HepG2 (cell line): ENCODE results near the gene NFRKB. TPM values are rescaled to one million over a fixed set of nuclear protein-coding genes. Genes with fewer than 3 reads are reported as not detected.

Experiments used
- ATAC-seq: fragments of 200-7000 bp; cut with Tn5 transposase; 3 replicates; pipeline ENCODE4 v1.9.1; 2020; ENCODE audit warnings: mild to moderate bottlenecking, moderate library complexity
- BruUV-seq: library from RNA; stranded (reverse); fragments of 400-500 nt; replicated peaks from 2 replicates; lab custom pipeline; 2021; lab: Mats Ljungman, UMichigan
- CTCF ChIA-PET: fragments of 300-600 bp; formaldehyde crosslinking; extraction: SDS; loops from one replicate; lab custom pipeline; 2021; ENCODE audit warnings: low total read pairs, inconsistent platforms, low intra/inter-chr PET ratio; lab: Yijun Ruan, JAX
- POLR2A ChIA-PET: fragments of 350-600 bp; sonication (Branson Sonifier 250); formaldehyde crosslinking; loops from one replicate; lab custom pipeline; 2020; ENCODE audit warnings: antibody characterized with exemption, inconsistent platforms; lab: Yijun Ruan, JAX
- DNase-seq: peaks from one replicate; pipeline ENCODE4 v3.0.0-alpha.2; 2015; ENCODE audit warnings: low spot score
- FAIRE-seq: peaks from 3 replicates; lab custom pipeline; 2011; peaks lifted over from hg19 to GRCh38; lab: Jason Lieb, UNC
- H2AFZ ChIP-seq: one replicate; pipeline ENCODE4 v1.6.1; 2011; ENCODE audit warnings: low read length, inconsistent platforms
- H3K27ac ChIP-seq: fragments of 300-600 bp; 3 replicates; pipeline ENCODE4 v1.8.0; 2011; ENCODE audit warnings: mixed run types, mild to moderate bottlenecking, mixed read lengths, low read length, inconsistent platforms; ENCODE audit not compliant: insufficient read depth; ENCODE audit errors: extremely low read length
- H3K27me3 ChIP-seq, 2 experiments: fragments of 200-600 bp in 1 of 2; 2 replicates in 1 of 2; 3 replicates in 1 of 2; pipeline versions ENCODE4 v1.6.0 to v1.8.0; 2011; ENCODE audit warnings: low read length in 2 of 2, mild to moderate bottlenecking in 2 of 2, moderate library complexity in 2 of 2, inconsistent platforms in 1 of 2; ENCODE audit not compliant: insufficient read depth in 2 of 2, control insufficient read depth in 1 of 2
- H3K36me3 ChIP-seq, 2 experiments: fragments of 200-600 bp in 1 of 2; replicated peaks in 1 of 2; 2 replicates in 1 of 2; 3 replicates in 1 of 2; pipeline versions ENCODE4 v1.5.1 to v1.8.0; 2011; ENCODE audit warnings: low read length in 2 of 2, inconsistent platforms in 1 of 2; ENCODE audit not compliant: insufficient read depth in 2 of 2, control insufficient read depth in 1 of 2
- H3K4me1 ChIP-seq: 2 replicates; pipeline ENCODE4 v1.5.1; 2012; ENCODE audit warnings: low read length, inconsistent platforms; ENCODE audit not compliant: insufficient read depth
- H3K4me2 ChIP-seq: 2 replicates; pipeline ENCODE4 v1.6.0; 2011; ENCODE audit warnings: low read depth, low read length, inconsistent platforms
- H3K4me3 ChIP-seq, 3 experiments: fragments of 200-600 bp in 1 of 3; sonication (generic), shearing (Covaris generic) in 1 of 3; replicated peaks in 1 of 3; 2 replicates each; pipeline ENCODE4 v1.5.1; 2011 to 2016; ENCODE audit warnings: low read length in 3 of 3, inconsistent platforms in 2 of 3, low read depth in 2 of 3, mild to moderate bottlenecking in 2 of 3, control low read depth in 1 of 3, mixed read lengths in 1 of 3; ENCODE audit not compliant: insufficient read depth in 1 of 3
- H3K79me2 ChIP-seq: one replicate; pipeline ENCODE4 v1.6.1; 2011; ENCODE audit warnings: low read length, inconsistent platforms; ENCODE audit not compliant: insufficient read depth
- H3K9ac ChIP-seq: 2 replicates; pipeline ENCODE4 v1.6.0; 2011; ENCODE audit warnings: mild to moderate bottlenecking, low read depth, low read length, inconsistent platforms; ENCODE audit not compliant: insufficient read depth
- H3K9me3 ChIP-seq: 2 replicates; pipeline ENCODE4 v1.5.1; 2012; ENCODE audit warnings: mild to moderate bottlenecking, low read length
- H4K20me1 ChIP-seq: 2 replicates; pipeline ENCODE4 v1.6.0; 2011; ENCODE audit warnings: inconsistent platforms, mild to moderate bottlenecking, low read length, moderate library complexity; ENCODE audit not compliant: insufficient read depth
- CEBPB ChIP-seq: IDR thresholded peaks from 2 replicates; pipeline ENCODE4 v1.6.1; 2011; ENCODE audit warnings: low read depth, low read length, improper control_type of control experiment, borderline replicate concordance
- FOSL2 ChIP-seq: sonication (generic); formaldehyde crosslinking; IDR thresholded peaks from 2 replicates; pipeline ENCODE4 v1.4.0; 2020; ENCODE audit warnings: missing genetic modification reagents
- MXD4 ChIP-seq: IDR thresholded peaks from 2 replicates; pipeline ENCODE4 v1.6.1; 2016; ENCODE audit warnings: mild to moderate bottlenecking, missing biosample characterization, missing genetic modification reagents
- TCF12 ChIP-seq, 2 experiments: fragments of 450-650 bp in 1 of 2; sonication (generic) in 1 of 2; formaldehyde crosslinking in 1 of 2; IDR thresholded peaks; 2 replicates each; pipeline versions ENCODE4 v1.6.1 to v1.8.0; 2017 to 2022; ENCODE audit warnings: antibody characterized with exemption in 1 of 2, mild to moderate bottlenecking in 1 of 2, missing genetic modification reagents in 1 of 2, moderate library complexity in 1 of 2
- ZNF460 ChIP-seq: sonication (generic); formaldehyde crosslinking; IDR thresholded peaks from 2 replicates; pipeline ENCODE4 v1.5.1; 2020; ENCODE audit warnings: missing genetic modification reagents, mild to moderate bottlenecking, borderline replicate concordance
- WGBS: methylation state at CpG from one replicate; pipeline ENCODE4 v1.1.6; 2017; ENCODE audit warnings: low lambda C conversion rate; 5-methylcytosine and 5-hydroxymethylcytosine counted together
- in situ Hi-C: cut with HindIII; loops from 2 replicates; pipeline ENCODE4 v1.10.0; 2017; ENCODE audit warnings: low pct_unique_long_range_greater_than_20kb; ENCODE audit not compliant: extremely low pct_ligation_motif_present
- intact Hi-C: fragments of 100-400 bp; cut with micrococcal nuclease; formaldehyde crosslinking; loops from one replicate; pipeline ENCODE4 v1.10.0; 2022; ENCODE audit not compliant: unreplicated experiment
- polyA plus RNA-seq, 8 experiments: library from polyadenylated mRNA; depleted of rRNA in 3 of 8; stranded (reverse) in 7 of 8; unstranded in 1 of 8; fragments of >200 nt; fragmentation: Illumina TruSeq in 4 of 8; extraction: Trizol in 4 of 8; gene quantifications; 2 replicates each; pipeline versions ENCODE4 v1.2.1 to v1.2.3, GENCODE V29; 2011 to 2016; ENCODE audit warnings: low read depth in 4 of 8, missing spikeins in 1 of 8, mixed read lengths in 1 of 8; ENCODE audit not compliant: insufficient read depth in 1 of 8
- total RNA-seq, 5 experiments: library from RNA; depleted of rRNA; stranded (reverse); fragments of >200 nt; fragmentation: Illumina TruSeq; extraction: Trizol; gene quantifications; 2 replicates each; pipeline ENCODE4 v1.2.3, GENCODE V29; 2016; ENCODE audit warnings: low read depth in 1 of 5
- TF ChIP-seq, protein P1 (sequence below): sonication (generic); formaldehyde crosslinking; IDR thresholded peaks from 2 replicates; pipeline ENCODE4 v1.5.0; 2020; ENCODE audit warnings: mild to moderate bottlenecking, missing genetic modification reagents
- TF ChIP-seq, protein P2 (sequence below): sonication (generic); formaldehyde crosslinking; IDR thresholded peaks from 2 replicates; pipeline ENCODE4 v1.4.0; 2020; ENCODE audit warnings: missing genetic modification reagents

NFRKB gene
- total and polyA plus RNA-seq, 2 of the 13 experiments (the other 11 are each of a cell fraction or from before 2014, with no cell fraction given): 22.9 to 23.7 TPM

DNA sequence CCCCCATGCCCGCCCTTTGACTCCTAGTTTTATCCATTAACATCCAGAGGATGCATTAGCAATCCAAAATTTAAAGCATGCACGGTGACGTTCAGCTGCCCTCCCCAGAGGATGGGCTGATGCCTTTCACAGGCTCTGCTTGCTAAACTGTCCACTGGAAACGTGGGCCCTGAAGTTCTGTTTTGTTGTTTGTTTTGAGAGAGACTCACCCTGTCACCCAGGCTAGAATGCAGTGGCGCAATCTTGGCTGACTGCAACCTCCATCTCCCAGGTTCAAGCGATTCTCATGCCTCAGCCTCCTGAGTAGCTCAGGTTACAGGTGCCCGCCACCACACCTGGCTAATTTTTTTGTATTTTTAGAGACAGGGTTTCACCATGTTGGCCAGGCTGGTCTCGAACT is 39.3 kb downstream of the NFRKB start:
- no peak for ATAC-seq
- no peak for FAIRE-seq
- Histone ChIP-seq H3K27me3 (no peaks in the 10 kb centered on the region), H3K9ac (no peak overlapping the region), H3K4me2 (no peak overlapping the region), H3K4me1 (peaks cover 42% of the 10 kb centered on the region), H3K4me3 (no peak overlapping the region), H2AFZ (no peak overlapping the region), H3K79me2 (no peaks in the 10 kb centered on the region), H3K27ac (no peak overlapping the region), H3K36me3 (peaks cover 11 to 40% of the 10 kb centered on the region in 2 experiments), H3K9me3 (no peaks in the 10 kb centered on the region), H4K20me1 (no peaks in the 10 kb centered on the region)
- WGBS: 91% methylated on average over 8 of the region's 8 CpGs
- intact Hi-C loops (no loop called here), in situ Hi-C loops (no loop called here)
- CTCF ChIA-PET: no interaction called here
- BruUV-seq: no TSS peak
- DNase-seq: no peak
- POLR2A ChIA-PET: no interaction called here
- no peak for TF ChIP-seq MXD4 (CRISPR knock-in tag)
- TF ChIP-seq CEBPB: peak; percentile 43; the same call in 1 of the 2 replicates
- TF ChIP-seq, protein P1, sequence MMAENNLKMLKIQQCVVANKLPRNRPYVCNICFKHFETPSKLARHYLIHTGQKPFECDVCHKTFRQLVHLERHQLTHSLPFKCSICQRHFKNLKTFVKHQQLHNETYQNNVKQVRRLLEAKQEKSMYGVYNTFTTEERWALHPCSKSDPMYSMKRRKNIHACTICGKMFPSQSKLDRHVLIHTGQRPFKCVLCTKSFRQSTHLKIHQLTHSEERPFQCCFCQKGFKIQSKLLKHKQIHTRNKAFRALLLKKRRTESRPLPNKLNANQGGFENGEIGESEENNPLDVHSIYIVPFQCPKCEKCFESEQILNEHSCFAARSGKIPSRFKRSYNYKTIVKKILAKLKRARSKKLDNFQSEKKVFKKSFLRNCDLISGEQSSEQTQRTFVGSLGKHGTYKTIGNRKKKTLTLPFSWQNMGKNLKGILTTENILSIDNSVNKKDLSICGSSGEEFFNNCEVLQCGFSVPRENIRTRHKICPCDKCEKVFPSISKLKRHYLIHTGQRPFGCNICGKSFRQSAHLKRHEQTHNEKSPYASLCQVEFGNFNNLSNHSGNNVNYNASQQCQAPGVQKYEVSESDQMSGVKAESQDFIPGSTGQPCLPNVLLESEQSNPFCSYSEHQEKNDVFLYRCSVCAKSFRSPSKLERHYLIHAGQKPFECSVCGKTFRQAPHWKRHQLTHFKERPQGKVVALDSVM (CRISPR knock-in tag): 0 out of 2 replicates have a peak, but pooled peaks have one; percentile 29
- peak; percentile 74; the same call in 1 of the 2 replicates for TF ChIP-seq ZNF460 (CRISPR knock-in tag)
- TF ChIP-seq TCF12 (IDR thresholded peaks at IDR 0.05): no peak
- TF ChIP-seq TCF12 (CRISPR knock-in tag; IDR thresholded peaks at IDR 0.05): no peak
- TF ChIP-seq, protein P2, sequence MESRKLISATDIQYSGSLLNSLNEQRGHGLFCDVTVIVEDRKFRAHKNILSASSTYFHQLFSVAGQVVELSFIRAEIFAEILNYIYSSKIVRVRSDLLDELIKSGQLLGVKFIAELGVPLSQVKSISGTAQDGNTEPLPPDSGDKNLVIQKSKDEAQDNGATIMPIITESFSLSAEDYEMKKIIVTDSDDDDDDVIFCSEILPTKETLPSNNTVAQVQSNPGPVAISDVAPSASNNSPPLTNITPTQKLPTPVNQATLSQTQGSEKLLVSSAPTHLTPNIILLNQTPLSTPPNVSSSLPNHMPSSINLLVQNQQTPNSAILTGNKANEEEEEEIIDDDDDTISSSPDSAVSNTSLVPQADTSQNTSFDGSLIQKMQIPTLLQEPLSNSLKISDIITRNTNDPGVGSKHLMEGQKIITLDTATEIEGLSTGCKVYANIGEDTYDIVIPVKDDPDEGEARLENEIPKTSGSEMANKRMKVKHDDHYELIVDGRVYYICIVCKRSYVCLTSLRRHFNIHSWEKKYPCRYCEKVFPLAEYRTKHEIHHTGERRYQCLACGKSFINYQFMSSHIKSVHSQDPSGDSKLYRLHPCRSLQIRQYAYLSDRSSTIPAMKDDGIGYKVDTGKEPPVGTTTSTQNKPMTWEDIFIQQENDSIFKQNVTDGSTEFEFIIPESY (CRISPR knock-in tag): 0 out of 2 replicates have a peak, but pooled peaks have one; percentile 17
- peak; percentile 35 for TF ChIP-seq FOSL2 (CRISPR knock-in tag)
- TF ChIP-seq, all 625 proteins: peak for 5
